GM23338 (cell line): ENCODE data around the gene MKRN2OS.

Source experiments
- CTCF ChIP-seq, 2 experiments: fragments of 200-600 bp in 1 of 2; sonication (generic) in 1 of 2; conservative IDR thresholded peaks; 2 replicates each; pipeline versions ENCODE4 v1.5.1 to v1.6.1; 2016 to 2017; ENCODE audit warnings: antibody characterized with exemption in 2 of 2, low read depth in 2 of 2, mild to moderate bottlenecking in 2 of 2, moderate library complexity in 1 of 2
- EZH2 ChIP-seq: fragments of 200-600 bp; sonication (generic); IDR thresholded peaks from one replicate; pipeline ENCODE4 v1.8.0; 2017; ENCODE audit warnings: antibody characterized with exemption, mild to moderate bottlenecking, low read depth; ENCODE audit not compliant: unreplicated experiment
- EZH2phosphoT487 ChIP-seq: fragments of 200-600 bp; sonication (generic); IDR thresholded peaks from one replicate; pipeline ENCODE4 v1.8.1; 2018; ENCODE audit warnings: antibody characterized with exemption; ENCODE audit not compliant: unreplicated experiment
- POLR2AphosphoS5 ChIP-seq: IDR thresholded peaks from 2 replicates; pipeline ENCODE4 v1.6.1; 2016; ENCODE audit warnings: antibody characterized with exemption, low read depth
- ZNF114 ChIP-seq: fragments of 250-450 bp; sonication (Bioruptor Pico); IDR thresholded peaks from 2 replicates; pipeline ENCODE4 v1.5.0; 2020; ENCODE audit warnings: mild to moderate bottlenecking, moderate library complexity
- TF ChIP-seq, protein P1 (sequence below): IDR thresholded peaks from one replicate; pipeline ENCODE4 v1.6.1; 2018; ENCODE audit warnings: antibody characterized with exemption; ENCODE audit not compliant: unreplicated experiment

DNA sequence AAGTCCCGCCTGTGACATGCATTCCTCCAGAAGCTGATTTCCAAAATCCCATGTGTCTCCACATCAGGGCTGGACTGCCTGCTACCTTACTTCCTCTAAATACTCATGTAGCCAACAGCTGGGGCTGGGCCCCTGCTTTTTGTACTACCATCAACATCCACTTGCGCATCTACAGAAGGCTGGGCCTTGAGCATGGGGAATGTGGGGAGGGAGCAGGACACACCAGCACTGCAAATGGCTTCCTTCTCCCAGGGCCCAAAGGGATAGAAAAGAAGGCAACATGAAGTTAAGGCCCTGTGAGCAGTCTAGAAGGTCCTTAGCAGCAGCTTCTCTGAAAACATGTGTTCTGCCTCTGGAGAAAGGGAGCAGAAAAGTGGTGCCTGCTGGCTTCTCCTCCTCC lies 38.8 kb upstream of the MKRN2OS start:
- no peak for TF ChIP-seq CTCF (conservative IDR thresholded peaks at IDR 0.05; ENCODE audit: low read depth in 2 of 2)
- no peak for TF ChIP-seq POLR2AphosphoS5
- TF ChIP-seq, protein P1, sequence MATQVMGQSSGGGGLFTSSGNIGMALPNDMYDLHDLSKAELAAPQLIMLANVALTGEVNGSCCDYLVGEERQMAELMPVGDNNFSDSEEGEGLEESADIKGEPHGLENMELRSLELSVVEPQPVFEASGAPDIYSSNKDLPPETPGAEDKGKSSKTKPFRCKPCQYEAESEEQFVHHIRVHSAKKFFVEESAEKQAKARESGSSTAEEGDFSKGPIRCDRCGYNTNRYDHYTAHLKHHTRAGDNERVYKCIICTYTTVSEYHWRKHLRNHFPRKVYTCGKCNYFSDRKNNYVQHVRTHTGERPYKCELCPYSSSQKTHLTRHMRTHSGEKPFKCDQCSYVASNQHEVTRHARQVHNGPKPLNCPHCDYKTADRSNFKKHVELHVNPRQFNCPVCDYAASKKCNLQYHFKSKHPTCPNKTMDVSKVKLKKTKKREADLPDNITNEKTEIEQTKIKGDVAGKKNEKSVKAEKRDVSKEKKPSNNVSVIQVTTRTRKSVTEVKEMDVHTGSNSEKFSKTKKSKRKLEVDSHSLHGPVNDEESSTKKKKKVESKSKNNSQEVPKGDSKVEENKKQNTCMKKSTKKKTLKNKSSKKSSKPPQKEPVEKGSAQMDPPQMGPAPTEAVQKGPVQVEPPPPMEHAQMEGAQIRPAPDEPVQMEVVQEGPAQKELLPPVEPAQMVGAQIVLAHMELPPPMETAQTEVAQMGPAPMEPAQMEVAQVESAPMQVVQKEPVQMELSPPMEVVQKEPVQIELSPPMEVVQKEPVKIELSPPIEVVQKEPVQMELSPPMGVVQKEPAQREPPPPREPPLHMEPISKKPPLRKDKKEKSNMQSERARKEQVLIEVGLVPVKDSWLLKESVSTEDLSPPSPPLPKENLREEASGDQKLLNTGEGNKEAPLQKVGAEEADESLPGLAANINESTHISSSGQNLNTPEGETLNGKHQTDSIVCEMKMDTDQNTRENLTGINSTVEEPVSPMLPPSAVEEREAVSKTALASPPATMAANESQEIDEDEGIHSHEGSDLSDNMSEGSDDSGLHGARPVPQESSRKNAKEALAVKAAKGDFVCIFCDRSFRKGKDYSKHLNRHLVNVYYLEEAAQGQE: no peak
- no peak for TF ChIP-seq EZH2phosphoT487
- TF ChIP-seq ZNF114: no peak
- TF ChIP-seq EZH2: no peak
